Endothelial cell (in vitro differentiated cells): Measurements from ENCODE around the gene MAP4K1. TPM values are rescaled to one million over a fixed set of nuclear protein-coding genes. Genes with fewer than 3 reads are reported as not detected.
"Not testable (repeated sequence)": the region's sequence is repeated elsewhere in the genome, so short reads cannot be mapped to it uniquely, and the experiment has no call there.

Experiments
- DNase-seq: peaks from one replicate; pipeline ENCODE4 v3.0.0; 2021; ENCODE audit warnings: low spot score
- H3K27ac Mint-ChIP-seq: one replicate; pipeline ENCODE4 v1.8.0; 2021; ENCODE audit warnings: mixed read lengths, inconsistent platforms; ENCODE audit not compliant: unreplicated experiment
- H3K27me3 Mint-ChIP-seq: one replicate; pipeline ENCODE4 v1.8.0; 2021; ENCODE audit warnings: mild to moderate bottlenecking, moderate library complexity, mixed read lengths, inconsistent platforms; ENCODE audit not compliant: unreplicated experiment
- H3K36me3 Mint-ChIP-seq: one replicate; pipeline ENCODE4 v1.8.0; 2021; ENCODE audit warnings: mild to moderate bottlenecking, low read depth, mixed read lengths, inconsistent platforms; ENCODE audit not compliant: unreplicated experiment
- H3K4me1 Mint-ChIP-seq: one replicate; pipeline ENCODE4 v1.8.0; 2021; ENCODE audit warnings: mild to moderate bottlenecking, mixed read lengths, inconsistent platforms; ENCODE audit not compliant: unreplicated experiment
- H3K4me3 Mint-ChIP-seq: one replicate; pipeline ENCODE4 v1.8.0; 2021; ENCODE audit warnings: mild to moderate bottlenecking, mixed read lengths, inconsistent platforms; ENCODE audit not compliant: unreplicated experiment
- H3K9me3 Mint-ChIP-seq: one replicate; pipeline ENCODE4 v1.8.0; 2021; ENCODE audit warnings: mixed read lengths, inconsistent platforms; ENCODE audit not compliant: unreplicated experiment
- total RNA-seq: library from RNA; stranded (reverse); fragmentation: NEBNext Ultra II Directional; extraction: Animal tissue kit (Norgen Biotek cat#: 25700); gene quantifications from one replicate; pipeline ENCODE4 v1.2.1, GENCODE V29; 2021; ENCODE audit not compliant: unreplicated experiment
- TF ChIP-seq, protein P1 (sequence below): fragments of 200-600 bp; sonication (generic); IDR thresholded peaks from one replicate; pipeline ENCODE4 v1.5.0; 2021; ENCODE audit warnings: antibody characterized with exemption; ENCODE audit not compliant: unreplicated experiment

MAP4K1 gene
- total RNA-seq, 1 donor from 2014 or later = 7.5 TPM

DNA sequence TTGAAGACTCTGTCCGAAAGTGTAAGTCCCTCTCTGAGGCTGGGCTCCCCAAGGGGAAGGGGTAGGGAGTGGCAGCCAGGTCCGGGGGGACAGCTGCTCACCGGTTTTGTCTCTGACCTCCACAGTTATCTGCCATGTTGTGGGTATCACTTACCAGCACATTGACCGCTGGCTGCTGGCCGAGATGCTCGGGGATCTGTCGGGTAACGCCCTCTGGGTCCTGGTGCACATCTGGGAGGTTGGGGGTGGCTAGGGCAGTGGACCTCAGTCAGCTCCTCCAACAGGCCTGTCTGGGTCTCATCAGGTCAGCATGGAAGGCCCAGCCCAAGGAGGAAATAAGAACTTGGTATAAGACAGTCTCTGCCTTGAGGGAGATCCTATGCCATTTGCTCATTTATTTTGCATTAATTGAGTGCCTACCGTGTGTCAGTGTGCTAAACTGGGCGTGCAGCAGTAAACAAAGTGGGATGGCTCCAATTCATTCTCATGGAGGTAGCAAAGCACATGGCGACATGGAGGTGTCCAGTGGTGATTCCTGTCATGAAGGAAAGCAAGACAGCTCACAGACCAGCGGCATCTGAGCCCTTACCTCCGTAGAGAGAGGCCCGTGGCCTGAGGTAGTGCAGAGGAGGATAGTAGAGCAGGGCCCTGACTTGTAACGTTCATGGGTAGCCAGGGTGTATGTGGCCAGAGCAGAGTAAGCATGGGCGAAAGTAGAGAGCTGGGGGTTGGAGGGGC, 14.9 kb upstream of the MAP4K1 start:
- Mint-ChIP-seq H3K4me3 (peak overlapping the region; percentile 42), H3K27ac (peak overlapping the region; percentile 61), H3K4me1 (peaks cover 13% of the 10 kb centered on the region), H3K27me3 (peaks cover 4% of the 10 kb centered on the region), H3K9me3 (no peaks in the 10 kb centered on the region), H3K36me3 (peaks cover 25% of the 10 kb centered on the region)
- DNase-seq = no peak
- TF ChIP-seq, protein P1, sequence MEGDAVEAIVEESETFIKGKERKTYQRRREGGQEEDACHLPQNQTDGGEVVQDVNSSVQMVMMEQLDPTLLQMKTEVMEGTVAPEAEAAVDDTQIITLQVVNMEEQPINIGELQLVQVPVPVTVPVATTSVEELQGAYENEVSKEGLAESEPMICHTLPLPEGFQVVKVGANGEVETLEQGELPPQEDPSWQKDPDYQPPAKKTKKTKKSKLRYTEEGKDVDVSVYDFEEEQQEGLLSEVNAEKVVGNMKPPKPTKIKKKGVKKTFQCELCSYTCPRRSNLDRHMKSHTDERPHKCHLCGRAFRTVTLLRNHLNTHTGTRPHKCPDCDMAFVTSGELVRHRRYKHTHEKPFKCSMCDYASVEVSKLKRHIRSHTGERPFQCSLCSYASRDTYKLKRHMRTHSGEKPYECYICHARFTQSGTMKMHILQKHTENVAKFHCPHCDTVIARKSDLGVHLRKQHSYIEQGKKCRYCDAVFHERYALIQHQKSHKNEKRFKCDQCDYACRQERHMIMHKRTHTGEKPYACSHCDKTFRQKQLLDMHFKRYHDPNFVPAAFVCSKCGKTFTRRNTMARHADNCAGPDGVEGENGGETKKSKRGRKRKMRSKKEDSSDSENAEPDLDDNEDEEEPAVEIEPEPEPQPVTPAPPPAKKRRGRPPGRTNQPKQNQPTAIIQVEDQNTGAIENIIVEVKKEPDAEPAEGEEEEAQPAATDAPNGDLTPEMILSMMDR = no peak

DNA sequence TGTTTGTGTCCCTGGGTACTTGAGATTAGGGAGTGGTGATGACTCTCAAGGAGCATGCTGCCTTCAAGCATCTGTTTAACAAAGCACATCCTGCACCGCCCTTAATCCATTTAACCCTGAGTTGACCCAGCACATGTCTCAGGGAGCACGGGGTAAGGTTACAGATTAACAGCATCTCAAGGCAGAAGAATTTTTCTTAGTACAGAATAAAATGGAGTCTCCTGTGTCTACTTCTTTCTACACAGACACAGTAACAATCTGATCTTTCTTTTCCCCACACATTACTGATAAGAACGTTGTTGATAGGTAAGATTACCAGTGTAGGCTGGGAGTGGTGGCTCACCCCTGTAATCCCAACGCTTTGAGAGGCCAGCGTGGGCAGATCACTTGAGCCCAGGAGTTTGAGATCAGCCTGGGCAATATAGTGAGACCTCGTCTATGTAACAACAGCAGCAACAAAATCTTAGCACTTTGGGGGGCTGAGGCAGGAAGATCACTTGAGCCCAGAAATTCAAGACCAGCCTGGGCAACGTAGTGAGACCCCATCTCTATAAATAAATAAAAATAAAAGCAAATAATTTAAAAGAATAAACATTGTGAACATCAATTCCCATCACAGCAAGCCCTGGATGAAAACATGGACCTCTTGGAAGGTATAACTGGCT, 14.2 kb upstream of the MAP4K1 start:
- not testable (repeated sequence) for H3K4me3 Mint-ChIP-seq, H3K4me1 Mint-ChIP-seq, DNase-seq, H3K9me3 Mint-ChIP-seq, H3K27ac Mint-ChIP-seq, H3K27me3 Mint-ChIP-seq
- H3K36me3 Mint-ChIP-seq = peaks cover 28% of the 10 kb centered on the region

DNA sequence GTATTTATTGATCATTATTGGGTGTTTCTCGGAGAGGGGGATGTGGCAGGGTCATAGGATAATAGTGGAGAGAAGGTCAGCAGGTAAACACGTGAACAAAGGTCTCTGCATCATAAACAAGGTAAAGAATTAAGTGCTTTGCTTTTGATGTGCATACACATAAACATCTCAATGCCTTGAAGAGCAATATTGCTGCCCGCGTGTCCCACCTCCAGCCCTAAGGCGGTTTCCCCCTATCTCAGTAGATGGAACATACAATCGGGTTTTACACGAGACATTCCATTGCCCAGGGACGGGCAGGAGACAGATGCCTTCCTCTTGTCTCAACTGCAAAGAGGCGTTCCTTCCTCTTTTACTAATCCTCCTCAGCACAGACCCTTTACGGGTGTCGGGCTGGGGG, 13.5 kb upstream of the MAP4K1 start:
- not testable (repeated sequence) for H3K4me3 Mint-ChIP-seq, H3K27me3 Mint-ChIP-seq, H3K4me1 Mint-ChIP-seq, H3K9me3 Mint-ChIP-seq, H3K27ac Mint-ChIP-seq, DNase-seq
- peaks cover 33% of the 10 kb centered on the region for H3K36me3 Mint-ChIP-seq

DNA sequence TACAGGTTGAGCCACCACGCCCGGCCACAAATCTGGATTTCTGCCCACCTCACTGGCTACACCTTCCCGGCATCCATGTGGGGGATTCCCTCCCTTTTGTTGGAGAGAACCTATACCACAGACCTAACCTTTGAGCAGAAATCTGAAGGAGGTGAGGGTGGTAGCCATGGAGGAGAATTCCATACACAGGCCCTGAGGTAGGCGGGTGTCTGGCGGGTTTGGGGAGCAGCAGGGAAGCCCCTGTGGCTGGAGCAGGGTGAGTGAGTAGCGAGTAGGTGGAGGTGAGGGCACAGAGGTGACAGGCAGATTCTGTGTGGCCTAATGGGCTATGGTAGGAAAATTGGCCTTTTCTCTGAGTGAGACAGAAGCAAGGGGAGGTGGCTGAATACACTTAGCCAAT, 11.8 kb upstream of the MAP4K1 start:
- H3K27ac Mint-ChIP-seq = no peak overlapping the region
- no peaks in the 10 kb centered on the region for H3K9me3 Mint-ChIP-seq
- peaks cover 43% of the 10 kb centered on the region for H3K36me3 Mint-ChIP-seq
- H3K4me3 Mint-ChIP-seq = no peak overlapping the region
- TF ChIP-seq, protein P1 = no peak
- DNase-seq = no peak
- H3K27me3 Mint-ChIP-seq = peaks cover 2% of the 10 kb centered on the region
- H3K4me1 Mint-ChIP-seq = no peaks in the 10 kb centered on the region

DNA sequence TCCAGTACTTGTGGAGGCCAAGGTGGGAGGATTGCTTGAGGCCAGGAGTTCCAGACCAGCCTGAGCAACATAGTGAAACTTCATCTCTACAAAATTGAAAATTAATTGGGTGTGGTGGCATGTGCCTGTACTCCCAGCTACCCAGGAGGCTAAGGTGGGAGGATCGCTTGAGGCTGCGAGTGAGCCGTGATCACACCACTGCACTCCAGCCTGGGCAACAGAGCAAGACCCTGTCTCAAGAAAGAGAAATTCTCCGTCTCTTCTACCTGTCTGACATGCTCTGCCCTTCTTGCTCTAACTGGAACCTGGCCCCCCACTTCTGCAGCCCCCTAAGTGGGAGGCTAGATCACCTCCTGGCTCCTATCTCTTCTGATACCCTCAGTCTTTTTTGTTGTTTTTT, 8.6 kb upstream of the MAP4K1 start:
- TF ChIP-seq, protein P1 = no peak
- no peak overlapping the region for H3K4me3 Mint-ChIP-seq
- H3K9me3 Mint-ChIP-seq = no peaks in the 10 kb centered on the region
- H3K27me3 Mint-ChIP-seq = peaks cover 6% of the 10 kb centered on the region
- DNase-seq = no peak
- H3K36me3 Mint-ChIP-seq = peaks cover 55% of the 10 kb centered on the region
- H3K27ac Mint-ChIP-seq = peak overlapping the region; percentile 52
- peaks cover 6% of the 10 kb centered on the region for H3K4me1 Mint-ChIP-seq

DNA sequence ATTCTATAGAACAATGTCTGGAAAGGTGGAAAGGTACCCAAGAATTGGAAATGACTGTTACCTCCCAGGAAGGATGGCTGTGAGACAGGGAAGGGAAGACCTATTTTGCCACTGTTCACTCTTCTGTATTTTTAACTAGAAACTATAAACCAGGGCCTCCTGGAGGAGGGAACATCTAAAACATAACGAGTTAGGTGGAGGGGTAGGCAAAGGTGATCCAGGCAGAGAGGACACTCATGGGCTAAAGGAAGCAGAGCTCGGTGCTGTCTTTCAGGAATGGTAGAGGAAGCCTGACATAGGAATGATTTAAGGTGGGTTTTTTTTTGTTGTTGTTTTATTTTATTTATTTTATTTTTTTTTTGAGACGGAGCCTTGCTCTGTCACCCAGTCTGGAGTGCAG, 7.1 kb upstream of the MAP4K1 start:
- TF ChIP-seq, protein P1 = no peak
- Mint-ChIP-seq H3K27me3 (peaks cover 10% of the 10 kb centered on the region), H3K36me3 (peaks cover 51% of the 10 kb centered on the region), H3K27ac (no peak overlapping the region), H3K4me3 (no peak overlapping the region), H3K9me3 (no peaks in the 10 kb centered on the region), H3K4me1 (peaks cover 11% of the 10 kb centered on the region)
- DNase-seq = no peak
